GM10847 (cell line): ENCODE results near the gene SCFD2.

Experiments used
- POLR2A ChIP-seq: IDR thresholded peaks from 2 replicates; pipeline ENCODE4 v1.6.1; 2011; ENCODE audit not compliant: insufficient read length; ENCODE audit errors: extremely low read depth

The SCFD2 gene

GRCh38 chr4:52865300-52865699, 500.6 kb downstream of the SCFD2 start:
- TF ChIP-seq POLR2A: no peak

DNA sequence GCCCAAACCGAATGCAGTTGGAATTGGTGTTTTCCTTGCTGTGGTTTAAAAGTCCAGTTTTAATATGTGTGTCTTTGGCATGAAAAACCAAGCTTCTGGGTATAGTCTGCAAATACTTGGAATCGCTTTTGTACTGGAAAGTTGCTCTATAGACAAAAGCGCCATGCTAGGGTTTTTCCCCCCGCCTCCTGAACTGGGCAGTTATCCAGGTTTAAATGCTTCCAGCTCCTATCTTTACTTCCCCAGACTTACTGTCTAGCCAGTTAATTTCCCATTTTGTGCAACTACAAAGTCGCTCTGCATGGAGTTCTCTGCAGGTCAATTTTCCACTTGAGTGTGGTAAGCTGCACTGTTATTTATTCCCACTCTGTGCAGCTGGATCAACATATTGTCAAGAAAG, 501.1 kb downstream of the SCFD2 start:
- no peak for TF ChIP-seq POLR2A

DNA sequence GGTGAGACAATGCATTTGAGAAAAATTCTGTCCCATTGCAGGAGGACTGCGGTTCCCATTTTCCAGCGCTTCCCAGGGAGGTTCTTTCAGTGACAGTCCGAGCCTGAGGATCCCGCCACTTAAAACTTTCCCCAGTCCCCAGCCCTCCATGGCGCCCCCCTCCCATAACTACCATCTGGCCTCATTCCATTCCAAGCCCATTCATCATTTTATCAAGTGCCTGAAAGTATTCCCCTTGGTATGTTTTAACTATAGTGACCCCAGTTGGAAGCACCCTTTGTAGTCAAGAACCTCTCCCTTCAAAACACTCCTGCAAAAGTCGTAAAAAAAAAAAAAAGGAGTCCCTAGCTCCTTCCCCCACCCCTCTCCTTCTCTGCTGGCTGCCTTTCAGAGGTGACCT, 502.5 kb downstream of the SCFD2 start:
- no peak for TF ChIP-seq POLR2A

DNA sequence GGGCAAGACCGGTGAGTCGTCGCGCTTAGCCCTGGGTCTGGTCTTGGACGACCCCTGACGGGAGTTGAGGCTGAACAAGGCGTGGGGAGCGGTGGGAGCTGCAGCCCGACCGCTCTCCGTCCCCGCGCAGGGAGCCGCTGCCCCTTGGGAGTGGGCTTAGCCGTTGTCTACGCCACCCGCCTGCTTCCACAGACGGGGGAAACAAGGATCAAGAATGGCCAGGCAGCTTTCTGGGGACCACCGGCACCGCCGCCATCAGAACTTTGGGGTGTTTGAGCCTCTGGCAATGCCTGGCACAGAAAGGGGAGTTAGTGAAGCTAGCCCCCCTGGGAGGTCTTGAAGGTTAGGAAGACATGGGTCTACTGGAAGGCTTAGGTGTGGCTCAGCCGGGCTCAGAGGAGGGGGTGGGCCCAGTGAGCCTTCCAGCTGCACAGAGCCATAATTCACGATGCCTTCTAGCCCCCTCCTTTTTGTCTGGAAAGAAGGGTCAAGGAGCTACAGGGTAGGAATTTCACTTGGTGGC, 503.2 kb downstream of the SCFD2 start:
- TF ChIP-seq POLR2A: no peak

DNA sequence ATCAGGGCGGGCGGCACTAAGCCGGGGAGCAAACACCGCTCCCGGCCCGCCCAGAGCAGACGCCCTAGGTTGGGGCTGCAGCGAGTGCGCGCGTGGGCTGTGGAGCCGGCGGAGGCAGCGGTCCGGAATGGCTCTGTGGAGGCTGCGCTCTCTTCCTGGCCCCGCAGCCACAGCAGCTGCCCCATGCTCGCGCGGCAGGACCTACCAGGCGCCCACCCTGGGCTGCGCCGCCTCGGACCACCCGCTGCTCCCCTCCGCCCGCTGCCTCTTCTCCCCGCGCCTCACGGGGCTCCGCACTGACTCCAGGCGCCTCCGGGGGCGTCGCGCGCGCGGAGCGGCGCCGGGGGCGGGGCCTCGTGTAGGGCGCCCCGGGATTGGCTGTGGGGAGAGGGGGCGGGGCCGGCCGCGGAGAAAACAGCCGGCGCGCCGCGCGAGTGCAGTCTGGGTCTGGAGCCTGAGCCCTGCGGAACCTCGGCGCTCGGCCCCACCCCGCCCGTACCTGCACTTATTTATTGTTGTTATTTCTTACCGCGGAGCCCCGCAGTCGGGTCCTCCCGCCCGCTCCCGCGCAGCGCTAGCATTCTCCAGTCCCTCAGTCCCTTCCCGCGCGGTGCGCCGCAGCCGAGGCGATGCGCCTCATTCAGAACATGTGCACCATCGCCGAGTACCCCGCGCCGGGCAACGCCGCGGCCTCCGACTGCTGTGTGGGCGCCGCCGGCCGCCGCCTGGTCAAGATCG, 503.8 kb downstream of the SCFD2 start, which contains the start of gene RASL11B:
Gene RASL11B, plus strand, starts transcription at position 439 of the 738 bp plus-strand sequence. Its CDS starts 191 bp downstream, at position 630.
- no peak for TF ChIP-seq POLR2A

- TF ChIP-seq POLR2A: no peak
Measured at GRCh38 chr4:52861171-52861823, 504.6 kb downstream of the SCFD2 start.

DNA sequence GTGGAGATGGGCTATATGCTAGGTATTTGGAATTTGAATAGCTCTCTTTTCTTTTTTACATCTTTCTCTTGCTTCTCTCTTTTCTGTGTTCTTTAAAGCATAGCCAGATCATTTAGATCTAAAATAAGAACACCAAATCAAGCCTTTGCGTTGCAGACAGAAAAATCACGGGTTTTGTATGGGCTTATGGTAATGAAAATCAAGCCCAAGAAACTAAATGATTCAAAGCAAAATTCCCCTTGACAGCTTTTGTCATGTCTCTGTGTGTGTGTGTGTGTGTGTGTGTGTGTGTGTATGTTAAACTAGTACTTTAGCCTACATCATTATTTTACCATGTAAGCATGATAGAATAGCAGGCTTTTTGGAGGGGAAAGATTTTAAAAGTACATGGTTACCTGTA, 505.5 kb downstream of the SCFD2 start:
- no peak for TF ChIP-seq POLR2A

DNA sequence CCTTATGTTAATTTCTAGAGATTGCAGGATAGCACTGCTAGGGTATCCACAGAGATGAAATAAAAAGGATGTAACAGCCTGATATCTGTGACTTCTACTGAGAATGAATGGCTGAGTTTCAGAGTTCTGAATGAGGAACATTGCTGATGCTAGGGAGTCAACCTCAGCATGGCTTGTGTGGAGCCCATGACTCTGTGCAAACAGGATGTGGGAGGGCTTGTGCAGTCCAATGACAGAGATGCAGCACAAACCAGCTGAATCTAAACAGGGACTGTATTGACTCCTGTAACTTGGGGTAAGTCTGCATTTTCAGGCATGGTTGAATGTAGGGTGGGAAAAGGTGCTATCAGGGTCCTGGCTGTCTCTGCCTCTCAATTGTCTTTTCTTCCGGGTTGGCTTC, 509.1 kb downstream of the SCFD2 start:
- TF ChIP-seq POLR2A: no peak

DNA sequence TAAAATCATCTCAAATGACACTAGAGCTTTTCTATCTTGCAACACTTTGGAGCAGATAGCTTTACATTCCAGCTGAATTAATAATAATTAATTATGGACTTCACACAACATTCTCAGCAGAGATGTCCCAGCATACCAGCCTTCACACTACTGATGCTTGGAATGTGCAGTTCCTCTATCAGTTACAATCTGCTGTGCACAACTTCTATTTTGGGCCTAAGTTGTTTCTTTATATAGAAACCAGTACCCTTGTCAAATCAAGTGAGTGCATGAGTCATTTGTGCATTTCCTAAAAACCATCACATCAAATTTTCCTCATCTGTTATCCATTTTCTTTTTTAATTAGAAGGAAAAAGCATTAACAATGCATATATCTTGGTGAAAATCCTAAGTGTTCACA, 512.5 kb downstream of the SCFD2 start:
- TF ChIP-seq POLR2A: no peak

GRCh38 chr4:52852711-52853110, 513.1 kb downstream of the SCFD2 start:
- TF ChIP-seq POLR2A: no peak

- TF ChIP-seq POLR2A: no peak
Measured at GRCh38 chr4:52852041-52852440, 513.8 kb downstream of the SCFD2 start.

DNA sequence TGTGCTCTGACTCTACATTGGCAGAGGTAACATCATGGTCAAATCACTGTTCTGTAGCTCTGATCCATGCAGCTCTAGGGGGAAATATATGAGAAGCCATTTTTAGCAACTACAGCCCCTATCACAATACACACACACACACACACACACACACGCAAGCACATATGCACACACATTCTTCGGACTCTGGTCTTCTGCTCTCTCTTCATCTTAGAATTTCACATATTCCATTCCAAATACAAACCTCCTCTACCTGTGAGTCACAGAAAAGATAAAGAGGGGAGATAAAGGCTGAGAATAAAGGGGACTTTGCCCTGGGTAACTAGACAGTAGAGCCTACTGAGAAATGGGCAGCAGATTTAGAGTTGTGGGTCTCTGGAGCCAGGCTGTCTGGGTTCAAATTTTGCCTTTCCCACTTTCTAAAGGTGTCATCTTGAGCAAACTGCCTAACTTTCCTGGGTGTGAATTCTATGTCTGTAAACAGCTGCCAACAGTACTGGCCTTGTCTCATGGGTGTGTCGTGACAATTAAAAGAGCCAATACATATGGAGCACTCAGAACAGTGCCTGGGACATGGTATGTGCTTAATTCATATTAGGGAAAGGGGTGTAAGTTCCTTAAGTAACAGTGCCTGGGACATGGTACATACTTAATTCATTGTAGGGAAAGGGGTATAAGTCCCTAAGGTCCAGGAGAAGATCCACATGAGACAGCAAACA, 515.3 kb downstream of the SCFD2 start:
- no peak for TF ChIP-seq POLR2A

DNA sequence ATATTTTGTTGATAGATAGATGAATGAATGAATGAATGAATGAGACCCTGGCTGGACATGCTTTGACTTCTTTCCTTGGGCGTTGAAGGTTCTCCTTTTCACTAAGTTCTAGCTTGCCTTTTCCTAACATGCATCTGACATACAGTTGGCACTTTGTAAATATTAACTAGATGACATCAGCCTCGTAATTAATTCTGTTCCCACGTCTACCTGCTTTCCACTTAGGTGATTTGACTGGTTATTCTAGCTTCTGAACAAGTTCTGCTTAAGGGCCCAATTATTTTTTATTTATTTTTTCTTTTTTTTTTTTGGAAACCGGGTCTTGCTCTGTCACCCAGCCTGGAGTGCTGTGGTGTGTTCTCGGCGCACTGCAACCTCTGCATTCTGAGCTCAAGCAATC, 517.6 kb downstream of the SCFD2 start:
- TF ChIP-seq POLR2A: no peak

DNA sequence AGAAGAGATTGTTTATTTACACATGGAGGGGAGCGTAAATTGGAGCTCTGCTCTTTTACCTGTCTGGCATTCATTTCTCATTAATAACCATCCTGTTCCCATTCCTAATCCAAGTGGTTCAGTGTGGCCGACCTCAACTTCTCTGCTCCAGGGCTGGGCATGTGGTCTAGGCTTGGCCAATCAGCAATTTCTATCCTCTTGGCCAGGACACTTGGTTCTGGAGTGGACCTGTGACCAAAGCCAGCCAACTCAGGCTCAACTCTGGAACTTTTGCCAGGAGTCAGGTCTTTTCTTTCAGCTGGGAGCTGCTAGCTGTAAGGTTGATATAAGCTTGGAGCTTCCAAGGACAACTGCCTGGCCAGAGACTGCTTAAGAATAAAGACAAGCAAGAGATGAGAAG, 519.4 kb downstream of the SCFD2 start:
- no peak for TF ChIP-seq POLR2A

- TF ChIP-seq POLR2A: no peak
Measured at GRCh38 chr4:52844596-52844995, 521.3 kb downstream of the SCFD2 start.

- TF ChIP-seq POLR2A: no peak
Measured at GRCh38 chr4:52843958-52844357, 521.9 kb downstream of the SCFD2 start.
